Stomach smooth muscle (tissue), 2 donors: Measurements from ENCODE around the gene COG5.

Experiments
- H3K27ac ChIP-seq: one replicate; pipeline ENCODE4 v1.7.0; 2013; ENCODE audit warnings: mild to moderate bottlenecking, low read length, inconsistent platforms
- H3K27me3 ChIP-seq, 2 donors: one replicate each; pipeline ENCODE4 v1.7.0; 2013; ENCODE audit warnings: low read length in 2 of 2; ENCODE audit not compliant: insufficient read depth in 2 of 2, control insufficient read depth in 1 of 2
- H3K36me3 ChIP-seq, 2 donors: one replicate each; pipeline ENCODE4 v1.7.0; 2013; ENCODE audit warnings: low read length in 2 of 2; ENCODE audit not compliant: control insufficient read depth in 2 of 2, insufficient read depth in 2 of 2
- H3K4me1 ChIP-seq: one replicate; pipeline ENCODE4 v1.7.0; 2013; ENCODE audit warnings: low read length; ENCODE audit not compliant: control insufficient read depth, insufficient read depth
- H3K4me3 ChIP-seq, 2 donors: one replicate each; pipeline ENCODE4 v1.7.0; 2013; ENCODE audit warnings: low read length in 2 of 2
- H3K9ac ChIP-seq, 2 donors: one replicate each; pipeline ENCODE4 v1.7.0; 2013; ENCODE audit warnings: low read length in 2 of 2, mild to moderate bottlenecking in 1 of 2
- H3K9me3 ChIP-seq, 2 donors: one replicate each; pipeline ENCODE4 v1.7.0; 2013; ENCODE audit warnings: low read length in 2 of 2; ENCODE audit not compliant: control insufficient read depth in 2 of 2
- donor health status: healthy.
- donor health status: Pancreatic carcinoma.

The COG5 gene

DNA sequence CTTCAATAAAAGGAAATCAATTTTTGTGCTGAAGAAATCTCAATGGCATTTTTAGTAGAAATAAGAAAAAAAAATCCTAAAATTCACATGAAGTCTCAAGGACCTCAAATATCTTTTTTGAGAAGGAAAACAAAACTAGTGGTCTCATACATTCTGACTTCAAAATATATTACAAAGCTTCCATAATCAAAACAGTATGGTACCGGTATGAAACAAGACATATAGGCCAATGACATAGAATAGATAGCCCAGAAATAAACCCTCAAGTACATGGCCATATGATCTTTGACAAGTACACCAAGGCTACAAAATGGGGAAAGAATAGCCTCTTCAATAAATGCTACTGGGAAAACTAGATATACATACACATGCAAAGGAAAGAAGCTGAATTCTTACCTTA lies 225.6 kb downstream of the COG5 start:
- no peak overlapping the region for H3K9ac ChIP-seq
- no peaks in the 10 kb centered on the region for H3K9me3 ChIP-seq
- H3K4me3 ChIP-seq, result no peak overlapping the region
- H3K27me3 ChIP-seq, result no peaks in the 10 kb centered on the region
- no peak overlapping the region for H3K27ac ChIP-seq
- H3K4me1 ChIP-seq, result no peaks in the 10 kb centered on the region
- H3K36me3 ChIP-seq, result no peaks in the 10 kb centered on the region

DNA sequence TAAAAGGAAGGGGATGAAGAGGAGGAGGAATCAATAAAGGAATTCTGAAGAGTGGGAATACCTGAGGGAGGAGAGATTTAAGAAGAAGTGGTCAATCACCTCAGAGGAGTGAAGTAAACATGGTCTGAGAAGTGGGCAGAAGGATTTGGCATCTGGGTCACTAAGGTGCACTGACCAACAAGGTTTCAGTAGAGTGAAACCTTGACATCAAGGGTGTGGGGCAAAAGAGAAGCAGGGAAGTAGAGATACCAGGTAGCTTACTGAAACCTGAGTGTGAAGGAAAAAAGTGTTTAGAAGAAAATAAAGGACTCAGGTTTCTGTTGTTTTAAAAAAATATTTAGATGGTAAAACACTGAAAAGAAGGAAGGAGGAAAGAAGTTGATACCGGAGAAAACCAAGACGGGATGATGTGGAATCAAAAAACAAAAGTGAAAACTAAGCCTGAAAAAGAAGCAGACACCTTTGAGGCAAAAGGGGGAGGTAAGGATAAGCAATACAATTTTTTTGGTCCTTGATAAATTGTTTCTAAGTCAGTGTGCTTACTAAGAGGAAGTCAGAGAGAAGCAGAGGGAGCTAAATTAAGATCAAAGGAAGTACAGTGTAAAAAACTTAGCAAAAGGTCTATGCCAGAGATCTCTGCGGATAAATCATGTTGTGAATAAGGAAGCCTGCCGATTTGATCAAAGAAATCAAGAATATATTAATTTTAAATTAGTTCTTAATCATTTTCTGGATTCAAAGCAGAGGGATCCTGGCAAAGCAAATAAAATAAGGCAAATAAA lies 231.0 kb downstream of the COG5 start:
- Histone ChIP-seq H3K27me3 (no peaks in the 10 kb centered on the region), H3K9me3 (no peaks in the 10 kb centered on the region), H3K36me3 (no peaks in the 10 kb centered on the region), H3K27ac (no peak overlapping the region), H3K9ac (no peak overlapping the region), H3K4me1 (no peaks in the 10 kb centered on the region), H3K4me3 (no peak overlapping the region)

DNA sequence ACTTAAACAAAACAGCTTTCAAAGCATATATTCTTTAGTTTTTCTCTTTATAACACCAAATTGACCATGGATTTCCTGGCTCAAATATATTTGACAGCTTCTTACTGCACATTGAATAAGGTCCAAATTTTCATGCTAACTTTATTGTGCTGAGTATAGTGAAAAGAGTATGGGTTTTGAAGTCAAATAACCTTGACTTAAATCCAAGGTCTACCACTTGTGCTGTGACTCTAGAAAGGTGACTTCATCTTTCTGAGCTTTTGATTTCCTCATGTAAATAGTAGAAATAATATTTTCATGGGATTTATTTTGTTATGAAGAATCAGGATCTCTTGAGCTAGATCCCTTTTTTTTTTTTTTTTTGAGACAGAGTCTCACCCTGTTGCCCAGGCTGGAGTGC lies 233.2 kb downstream of the COG5 start:
- no peak overlapping the region for H3K9ac ChIP-seq
- H3K4me3 ChIP-seq, result no peak overlapping the region
- H3K9me3 ChIP-seq, result no peaks in the 10 kb centered on the region
- H3K36me3 ChIP-seq, result no peaks in the 10 kb centered on the region
- no peaks in the 10 kb centered on the region for H3K4me1 ChIP-seq
- no peaks in the 10 kb centered on the region for H3K27me3 ChIP-seq
- H3K27ac ChIP-seq, result no peak overlapping the region

DNA sequence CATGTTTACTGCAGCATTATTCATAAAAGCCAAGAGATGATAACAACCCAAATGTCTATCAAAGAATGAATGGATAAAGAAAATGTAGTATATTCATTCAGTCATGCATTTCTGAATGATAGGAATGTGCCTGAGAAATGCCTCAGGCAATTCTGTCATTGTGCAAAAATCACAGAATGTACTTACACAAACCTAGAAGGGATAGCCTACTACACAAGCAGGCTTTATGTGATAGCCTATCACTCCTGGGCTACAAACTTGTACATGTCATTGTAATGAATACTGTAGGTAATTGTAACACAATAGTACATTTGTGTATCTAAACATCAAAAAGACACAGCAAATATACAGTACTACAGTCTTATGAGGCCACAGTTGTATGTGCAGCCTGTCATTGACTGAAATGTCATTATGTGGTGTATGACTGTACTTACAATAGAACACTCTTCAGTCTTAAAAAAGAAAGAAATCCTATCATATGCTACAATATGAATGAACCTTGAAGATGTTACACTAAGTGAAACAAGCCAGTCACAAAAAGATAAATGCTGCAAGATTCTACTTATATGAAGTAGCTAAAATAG lies 235.6 kb downstream of the COG5 start:
- H3K36me3 ChIP-seq, result peaks cover 0 to 3% of the 10 kb centered on the region in 2 donors
- H3K27ac ChIP-seq, result no peak overlapping the region
- no peaks in the 10 kb centered on the region for H3K27me3 ChIP-seq
- no peaks in the 10 kb centered on the region for H3K4me1 ChIP-seq
- no peaks in the 10 kb centered on the region for H3K9me3 ChIP-seq
- H3K9ac ChIP-seq, result no peak overlapping the region
- no peak overlapping the region for H3K4me3 ChIP-seq

DNA sequence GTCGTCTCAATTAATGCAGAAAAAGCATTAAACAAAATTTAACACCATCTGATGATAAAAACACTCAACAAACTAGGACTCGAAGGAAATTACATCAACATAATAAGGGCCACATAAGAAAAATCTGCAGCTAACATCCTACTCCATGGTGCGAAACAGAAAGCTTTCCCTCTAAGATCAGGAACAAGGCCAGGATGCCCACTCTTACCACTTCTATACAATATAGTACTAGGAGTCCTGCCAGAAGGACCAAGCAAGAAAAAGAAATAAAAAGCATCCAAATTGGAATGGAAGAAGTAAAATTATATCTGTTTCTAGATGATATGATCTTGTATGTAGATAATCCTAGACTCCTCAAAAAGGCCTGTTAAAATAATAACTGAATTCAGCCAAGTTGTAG lies 237.7 kb downstream of the COG5 start:
- Histone ChIP-seq H3K27me3 (no peaks in the 10 kb centered on the region), H3K27ac (no peak overlapping the region), H3K4me3 (no peak overlapping the region), H3K36me3 (peaks cover 0 to 3% of the 10 kb centered on the region in 2 donors), H3K9ac (no peak overlapping the region), H3K4me1 (no peaks in the 10 kb centered on the region), H3K9me3 (no peaks in the 10 kb centered on the region)

DNA sequence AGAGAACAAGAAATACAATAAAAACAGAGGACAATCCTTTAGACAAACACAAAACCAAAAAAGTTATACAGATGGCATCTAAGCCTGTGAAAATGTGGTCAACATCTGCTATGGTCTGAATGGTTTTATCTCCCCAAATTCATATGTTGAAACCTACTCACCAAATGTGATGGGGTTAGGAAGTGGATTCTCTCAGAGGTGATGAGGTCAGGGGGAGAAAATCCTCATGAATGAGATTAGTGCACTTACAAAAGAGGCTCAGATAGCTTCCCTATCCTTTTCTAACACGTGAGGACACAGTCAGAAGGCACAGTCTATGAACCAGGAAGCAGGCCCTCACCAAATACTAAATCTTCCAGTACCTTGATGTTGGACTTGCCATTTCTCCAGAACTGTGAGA lies 241.7 kb downstream of the COG5 start:
- H3K27ac ChIP-seq, result no peak overlapping the region
- H3K4me1 ChIP-seq, result no peaks in the 10 kb centered on the region
- no peak overlapping the region for H3K9ac ChIP-seq
- H3K36me3 ChIP-seq, result peaks cover 0 to 3% of the 10 kb centered on the region in 2 donors
- no peak overlapping the region for H3K4me3 ChIP-seq
- H3K27me3 ChIP-seq, result no peaks in the 10 kb centered on the region
- no peaks in the 10 kb centered on the region for H3K9me3 ChIP-seq

DNA sequence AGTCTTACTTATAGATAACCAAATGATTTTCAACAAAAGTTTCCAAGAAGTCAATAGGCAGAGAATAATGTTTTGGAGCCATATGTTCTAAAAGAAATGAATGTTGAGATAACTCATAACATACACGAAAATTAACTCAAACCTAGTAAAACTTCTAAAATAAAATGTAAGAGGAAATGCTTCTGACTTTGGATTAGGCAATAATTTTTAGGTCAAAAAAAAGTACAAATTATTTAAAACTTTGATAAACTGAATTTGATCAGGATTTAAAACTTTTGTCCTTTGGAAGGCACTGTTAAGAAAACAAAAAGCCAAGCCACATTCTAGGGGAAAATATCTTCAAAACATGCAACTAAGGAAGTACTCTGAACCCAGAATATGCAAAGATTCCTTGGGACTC lies 242.1 kb downstream of the COG5 start:
- H3K9ac ChIP-seq, result no peak overlapping the region
- H3K4me3 ChIP-seq, result no peak overlapping the region
- H3K36me3 ChIP-seq, result peaks cover 0 to 3% of the 10 kb centered on the region in 2 donors
- H3K4me1 ChIP-seq, result no peaks in the 10 kb centered on the region
- H3K27ac ChIP-seq, result no peak overlapping the region
- H3K9me3 ChIP-seq, result no peaks in the 10 kb centered on the region
- H3K27me3 ChIP-seq, result no peaks in the 10 kb centered on the region

DNA sequence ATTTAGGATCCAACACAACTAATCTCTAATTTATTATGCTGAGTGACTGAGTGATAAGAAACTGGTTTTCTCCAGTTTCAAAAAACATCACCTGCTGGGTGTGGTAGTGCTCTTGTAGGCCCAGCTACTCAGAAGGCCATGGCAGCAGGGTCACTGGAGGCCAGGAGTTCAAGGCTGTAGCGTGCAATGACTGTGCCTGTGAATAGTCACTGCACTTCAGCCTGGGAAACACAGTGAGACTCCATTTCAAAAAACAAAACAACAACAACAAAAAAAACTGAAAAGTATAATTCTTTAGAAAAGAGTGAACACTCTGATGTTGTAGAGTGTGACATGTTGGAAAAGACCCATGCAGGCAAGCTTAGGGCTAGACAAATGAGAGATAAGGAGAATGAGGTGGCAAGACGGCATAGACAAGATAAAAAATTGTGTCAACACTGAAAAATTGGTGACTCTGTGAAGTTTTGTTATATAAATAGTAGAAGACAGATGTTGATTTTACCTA lies 243.9 kb downstream of the COG5 start:
- H3K36me3 ChIP-seq, result peaks cover 0 to 3% of the 10 kb centered on the region in 2 donors
- H3K9ac ChIP-seq, result no peak overlapping the region
- H3K4me3 ChIP-seq, result no peak overlapping the region
- H3K4me1 ChIP-seq, result no peaks in the 10 kb centered on the region
- H3K27ac ChIP-seq, result no peak overlapping the region
- no peaks in the 10 kb centered on the region for H3K9me3 ChIP-seq
- no peaks in the 10 kb centered on the region for H3K27me3 ChIP-seq

DNA sequence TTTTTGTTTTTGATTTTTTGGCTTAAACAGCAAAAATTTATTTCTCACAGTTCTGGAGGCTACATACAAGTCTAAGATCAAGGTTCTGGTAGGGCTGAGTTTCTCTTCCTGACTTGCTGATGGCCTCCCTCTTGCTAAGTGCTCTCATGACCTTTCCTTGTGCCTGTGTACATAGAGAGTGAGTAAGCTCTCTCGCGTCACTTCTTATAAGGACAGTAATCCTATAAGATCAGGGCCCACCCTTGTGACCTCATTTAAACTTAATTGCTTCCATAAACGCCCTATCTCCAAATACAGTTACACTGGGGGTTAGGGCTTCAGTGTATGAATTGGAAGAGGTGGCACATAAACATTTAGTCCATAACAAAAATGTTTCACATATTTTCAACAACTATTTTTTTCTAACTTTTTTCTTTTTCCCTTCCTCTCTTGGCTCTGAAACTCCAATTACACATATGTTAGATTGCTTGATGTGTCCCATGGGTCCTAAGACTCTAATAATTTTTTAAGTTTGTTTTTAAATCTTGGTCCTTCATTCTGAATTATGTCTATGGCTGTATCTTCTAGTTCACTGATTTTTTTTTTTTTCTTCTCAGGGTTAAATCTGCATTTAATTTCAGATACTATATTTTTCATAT lies 245.1 kb downstream of the COG5 start:
- Histone ChIP-seq H3K27ac (no peak overlapping the region), H3K9me3 (no peaks in the 10 kb centered on the region), H3K4me3 (no peak overlapping the region), H3K27me3 (no peaks in the 10 kb centered on the region), H3K4me1 (no peaks in the 10 kb centered on the region), H3K36me3 (peaks cover 0 to 3% of the 10 kb centered on the region in 2 donors), H3K9ac (no peak overlapping the region)

DNA sequence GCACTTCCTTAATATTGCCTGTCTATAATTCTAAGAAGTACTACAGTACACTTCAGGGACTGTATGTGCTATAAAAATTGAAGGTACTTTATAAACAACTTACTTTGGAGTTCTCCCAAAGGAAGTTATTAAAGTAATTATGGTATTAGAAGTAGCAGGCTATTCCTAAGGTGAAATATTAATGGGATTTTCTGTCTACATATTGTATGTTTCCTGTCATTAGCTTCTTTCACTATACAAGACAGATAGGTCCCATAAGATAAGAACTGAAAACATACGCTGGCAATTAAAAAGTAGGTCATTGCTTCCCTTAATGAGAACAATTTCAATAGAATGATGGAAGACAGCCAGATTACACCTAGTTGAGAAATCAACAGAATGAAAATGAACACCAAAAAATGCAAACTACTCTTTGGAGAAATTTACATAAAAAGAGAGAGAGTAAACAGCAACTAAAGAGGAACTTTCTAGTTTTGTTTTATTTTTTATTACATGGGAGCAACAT lies 248.0 kb downstream of the COG5 start:
- Histone ChIP-seq H3K9ac (no peak overlapping the region), H3K4me3 (no peak overlapping the region), H3K9me3 (no peaks in the 10 kb centered on the region), H3K27ac (no peak overlapping the region), H3K36me3 (no peaks in the 10 kb centered on the region), H3K27me3 (no peaks in the 10 kb centered on the region), H3K4me1 (no peaks in the 10 kb centered on the region)
